DMS53 treated with DMSO at 0.1 percent for 48 hours (cell line): ENCODE data around the gene NRL.

Source experiments
- DNase-seq: peaks from one replicate; lab custom pipeline; 2025; ENCODE audit not compliant: unreplicated experiment; lab: John Stamatoyannopoulos, UW

Gene NRL

DNA sequence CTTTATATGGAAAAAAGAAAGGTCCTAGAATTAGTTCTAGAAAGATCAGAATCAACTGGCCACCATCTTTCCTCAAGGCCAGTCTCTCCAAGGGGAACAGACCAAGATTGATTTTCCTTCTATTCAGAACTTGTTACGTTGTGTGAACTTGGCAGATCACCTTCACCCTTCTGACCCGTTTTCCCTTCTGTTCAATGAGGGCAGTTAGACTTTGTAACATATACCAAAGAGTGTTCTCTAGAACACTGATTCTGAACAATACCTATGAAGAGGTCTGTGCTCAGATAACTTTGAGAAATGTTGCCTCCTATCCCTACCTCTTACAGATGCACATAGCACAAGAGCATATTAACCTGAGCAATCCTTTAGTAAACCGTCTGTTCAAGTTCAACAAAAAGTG is 31.3 kb downstream of the NRL start:
- no peak for DNase-seq

DNA sequence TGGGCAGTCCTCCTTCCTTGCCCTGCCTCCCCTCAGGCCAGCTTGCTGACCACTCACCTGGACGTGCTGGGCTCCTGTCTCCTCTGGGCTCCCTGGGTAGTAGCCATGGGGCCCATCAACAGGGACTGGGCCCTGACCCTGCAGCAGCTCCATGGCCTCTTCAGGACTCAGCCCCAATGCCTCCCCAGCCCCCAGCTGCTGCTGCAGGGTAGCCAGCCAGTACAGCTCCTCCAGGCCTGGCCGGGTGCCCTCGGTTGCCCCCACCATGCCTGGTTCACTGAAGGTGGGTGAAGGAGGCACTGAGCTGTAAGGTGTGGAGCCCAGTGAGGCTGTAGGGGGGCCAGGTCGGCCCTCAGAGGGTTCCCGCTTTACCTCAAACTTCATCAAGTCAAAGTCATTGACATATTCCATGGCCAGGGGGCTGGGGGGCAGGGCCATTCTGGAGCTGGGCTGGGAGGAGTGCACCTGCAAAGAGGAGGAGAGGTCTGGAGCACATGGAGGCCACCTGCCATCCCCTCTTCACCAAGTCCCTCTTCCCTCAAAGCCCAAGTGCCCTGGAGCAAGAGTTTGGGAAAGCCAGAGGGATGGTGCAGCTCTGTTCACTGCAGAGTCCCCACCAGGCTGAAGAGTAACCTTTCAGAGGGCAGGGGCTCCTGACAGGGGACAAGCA is 32.2 kb downstream of the NRL start:
- no peak for DNase-seq

DNA sequence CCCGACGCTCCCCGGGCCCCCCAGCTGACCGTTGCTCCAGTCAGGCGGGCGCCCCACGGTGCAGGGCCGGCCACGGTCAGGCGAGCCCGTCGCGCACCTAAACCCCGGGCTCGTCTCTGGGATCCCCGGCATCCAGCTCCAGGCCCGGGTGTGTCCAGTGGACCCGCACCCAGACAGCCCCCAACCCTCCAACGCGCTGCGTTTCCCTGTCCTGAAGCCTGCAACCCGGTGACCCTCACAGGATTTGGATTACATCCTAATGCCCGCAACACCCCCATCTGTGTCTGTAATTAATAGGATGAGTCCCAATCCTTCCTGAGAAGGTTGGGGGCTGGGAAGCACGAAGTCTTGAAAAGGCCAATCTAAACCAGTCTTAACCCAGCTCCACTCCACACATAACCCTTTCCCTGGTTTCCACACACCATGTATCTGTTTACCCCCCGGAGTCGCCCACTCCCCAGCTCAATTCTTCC is 33.0 kb downstream of the NRL start:
- DNase-seq, result no peak

DNA sequence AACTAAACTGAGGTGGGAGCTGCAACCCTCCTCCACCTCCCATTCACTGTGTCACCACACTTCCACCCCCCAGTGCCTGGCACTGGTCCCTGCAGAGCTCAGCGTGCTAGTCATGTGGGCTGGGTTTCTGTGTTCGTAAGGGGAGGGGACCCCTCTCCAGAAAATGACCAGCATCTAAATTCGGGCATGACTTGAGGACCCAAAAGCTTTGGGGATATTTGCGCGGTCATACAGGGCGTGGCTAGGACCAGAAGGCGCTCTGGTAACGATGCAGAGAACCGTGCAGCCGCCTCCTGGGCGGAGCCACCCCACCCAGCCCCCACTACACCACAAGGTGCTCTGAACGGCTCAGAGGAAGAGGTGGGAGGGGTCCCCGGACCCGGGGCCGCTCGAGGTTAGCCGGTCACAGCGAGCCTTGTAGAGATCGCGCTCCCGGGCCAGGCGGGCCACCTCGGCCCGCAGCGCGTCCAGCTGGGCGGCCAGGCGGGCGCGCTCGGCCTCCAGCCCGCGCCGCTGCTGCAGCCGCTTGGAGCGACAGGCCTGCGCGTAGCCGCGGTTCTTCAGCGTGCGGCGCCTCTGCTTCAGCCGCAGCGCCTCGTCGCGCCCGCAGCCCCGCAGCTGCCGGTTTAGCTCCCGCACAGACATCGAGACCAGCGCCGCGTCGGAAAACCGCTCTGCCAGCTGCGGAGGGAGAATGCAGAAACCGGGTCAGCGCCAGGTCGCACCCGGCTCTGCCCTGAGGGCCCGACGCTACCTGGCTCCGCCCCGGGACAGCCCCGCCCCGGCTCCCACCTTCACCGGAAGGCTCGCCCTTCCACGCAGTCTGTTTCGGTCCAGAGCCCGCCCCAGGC is 33.6 kb downstream of the NRL start:
- peak; percentile 12 for DNase-seq

DNA sequence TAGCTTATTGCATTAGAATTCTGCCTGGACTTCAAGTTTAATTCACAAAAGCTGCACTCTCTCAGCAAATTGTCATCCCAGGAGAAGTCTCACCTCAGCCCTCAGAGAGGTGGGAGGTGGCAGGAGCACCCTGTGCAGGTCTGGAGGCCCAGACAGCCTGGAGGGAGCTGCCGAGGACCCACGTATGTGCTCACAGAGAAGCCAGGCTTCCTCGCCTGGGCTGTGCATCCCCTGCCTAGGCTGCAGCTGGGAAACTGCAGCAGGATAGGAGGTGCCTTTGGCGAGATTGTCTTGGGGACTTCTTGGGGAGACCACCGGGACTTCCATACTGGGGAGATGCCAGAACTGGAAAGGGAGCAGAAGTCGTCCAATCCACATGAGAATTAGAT is 34.6 kb downstream of the NRL start:
- no peak for DNase-seq

DNA sequence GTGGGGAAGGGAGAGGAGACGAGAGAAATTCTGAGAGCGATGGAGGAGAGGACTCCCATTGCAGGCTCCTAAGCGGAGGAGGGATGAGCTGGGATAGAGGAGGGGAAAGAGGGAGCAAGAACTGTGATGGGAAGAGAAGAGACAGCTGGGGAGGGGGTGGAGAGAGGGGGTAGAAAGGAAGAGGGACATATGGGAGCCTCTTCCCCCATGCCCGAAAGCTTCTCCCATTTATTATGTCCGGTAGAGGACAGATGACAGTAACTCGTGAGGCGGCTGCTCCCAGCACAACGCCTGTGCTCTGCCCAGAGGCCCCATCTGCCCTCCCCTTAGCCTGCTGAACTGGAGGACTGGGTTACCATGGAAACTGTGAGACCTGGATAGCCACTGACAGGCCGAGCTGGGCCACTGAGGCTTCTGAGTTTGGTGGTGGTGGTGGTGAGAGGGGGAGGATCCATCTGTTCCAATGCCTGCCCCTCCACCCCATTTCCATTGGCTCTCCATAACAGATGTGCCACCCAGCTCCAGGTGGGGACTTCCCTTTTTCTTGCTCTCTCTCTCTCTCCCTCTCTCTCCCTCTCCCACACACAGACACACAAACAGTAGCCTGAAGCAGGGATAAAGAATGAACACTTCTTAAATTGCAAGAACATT is 35.1 kb downstream of the NRL start:
- no peak for DNase-seq

DNA sequence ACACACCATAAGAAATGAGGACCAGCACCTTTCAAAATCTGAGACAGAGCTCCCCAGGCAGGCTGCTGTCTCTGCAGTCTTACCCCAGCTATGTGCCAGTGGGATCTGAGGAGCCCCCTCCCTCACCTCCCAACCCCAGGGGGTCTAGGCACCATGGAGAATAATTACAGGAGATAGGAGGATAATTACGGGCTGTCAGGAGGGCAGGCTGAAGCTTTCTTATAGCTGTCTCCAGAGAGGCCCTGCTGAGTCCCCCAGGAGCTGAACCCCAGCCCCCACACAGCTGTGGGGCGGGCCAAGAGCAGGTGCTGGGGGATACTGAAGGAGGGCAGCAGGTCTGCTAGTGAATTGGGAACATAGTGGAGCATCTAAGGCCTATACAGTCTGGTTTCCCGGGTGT is 36.6 kb downstream of the NRL start:
- no peak for DNase-seq

DNA sequence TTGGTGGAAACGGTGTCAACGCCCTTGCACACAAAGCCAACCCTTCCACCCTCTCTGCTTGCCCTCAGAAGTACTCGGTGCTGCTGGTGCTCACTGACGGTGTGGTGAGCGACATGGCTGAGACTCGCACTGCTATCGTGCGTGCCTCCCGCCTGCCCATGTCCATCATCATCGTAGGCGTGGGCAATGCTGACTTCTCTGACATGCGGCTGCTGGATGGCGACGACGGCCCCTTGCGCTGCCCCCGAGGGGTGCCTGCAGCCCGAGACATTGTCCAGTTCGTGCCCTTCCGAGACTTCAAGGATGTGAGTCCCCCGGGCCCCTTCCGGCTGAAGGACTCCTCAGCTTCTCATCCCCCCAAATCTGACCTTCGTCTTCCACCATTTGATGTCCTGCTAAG is 37.7 kb downstream of the NRL start:
- DNase-seq, result no peak

DNA sequence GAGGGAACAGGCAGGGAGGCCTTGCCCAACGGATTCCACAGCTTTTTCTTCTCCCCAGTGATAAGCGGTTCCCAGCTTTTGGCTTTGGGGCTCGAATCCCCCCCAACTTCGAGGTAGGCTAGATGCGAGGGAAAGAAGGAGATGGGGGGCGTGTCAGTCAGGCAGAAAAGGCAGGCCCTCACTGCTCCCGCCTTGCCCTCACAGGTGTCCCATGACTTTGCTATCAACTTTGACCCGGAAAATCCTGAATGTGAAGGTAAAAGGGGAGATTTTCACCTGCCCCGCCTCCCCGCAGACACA is 38.5 kb downstream of the NRL start:
- no peak for DNase-seq

DNA sequence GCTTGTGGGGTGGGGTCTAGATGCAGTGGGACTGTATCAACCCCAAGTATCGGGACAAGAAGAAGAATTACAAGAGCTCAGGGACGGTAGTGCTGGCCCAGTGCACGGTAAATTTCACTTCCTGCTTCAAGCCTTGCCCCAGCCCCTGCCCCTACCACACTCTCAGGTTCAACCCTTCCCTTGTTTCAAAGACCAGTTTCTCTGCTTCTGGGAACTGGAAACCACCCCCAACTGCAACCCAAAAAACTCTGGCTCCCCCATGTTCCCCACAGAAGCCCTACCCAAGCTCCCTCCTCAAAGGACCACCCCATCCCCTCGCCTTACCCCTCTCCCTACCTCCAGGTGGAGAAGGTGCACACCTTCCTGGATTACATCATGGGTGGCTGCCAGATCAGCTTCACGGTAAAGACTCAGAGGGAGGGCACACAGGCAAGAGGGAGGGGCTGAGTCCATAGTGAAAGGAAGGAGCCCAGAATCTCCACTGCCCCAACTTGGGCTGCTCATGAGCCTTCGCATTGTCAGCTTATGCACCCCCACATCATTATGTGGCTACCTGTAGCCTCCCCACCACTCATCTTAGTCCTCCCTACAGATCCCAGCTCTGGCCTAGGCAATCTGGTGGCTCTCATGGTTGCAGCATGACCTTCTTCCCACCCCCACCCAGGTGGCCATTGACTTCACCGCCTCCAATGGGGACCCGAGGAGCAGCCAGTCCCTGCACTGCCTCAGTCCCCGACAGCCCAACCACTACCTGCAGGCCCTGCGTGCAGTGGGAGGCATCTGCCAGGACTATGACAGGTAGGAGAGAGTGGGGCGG is 39.1 kb downstream of the NRL start:
- DNase-seq, result no peak

DNA sequence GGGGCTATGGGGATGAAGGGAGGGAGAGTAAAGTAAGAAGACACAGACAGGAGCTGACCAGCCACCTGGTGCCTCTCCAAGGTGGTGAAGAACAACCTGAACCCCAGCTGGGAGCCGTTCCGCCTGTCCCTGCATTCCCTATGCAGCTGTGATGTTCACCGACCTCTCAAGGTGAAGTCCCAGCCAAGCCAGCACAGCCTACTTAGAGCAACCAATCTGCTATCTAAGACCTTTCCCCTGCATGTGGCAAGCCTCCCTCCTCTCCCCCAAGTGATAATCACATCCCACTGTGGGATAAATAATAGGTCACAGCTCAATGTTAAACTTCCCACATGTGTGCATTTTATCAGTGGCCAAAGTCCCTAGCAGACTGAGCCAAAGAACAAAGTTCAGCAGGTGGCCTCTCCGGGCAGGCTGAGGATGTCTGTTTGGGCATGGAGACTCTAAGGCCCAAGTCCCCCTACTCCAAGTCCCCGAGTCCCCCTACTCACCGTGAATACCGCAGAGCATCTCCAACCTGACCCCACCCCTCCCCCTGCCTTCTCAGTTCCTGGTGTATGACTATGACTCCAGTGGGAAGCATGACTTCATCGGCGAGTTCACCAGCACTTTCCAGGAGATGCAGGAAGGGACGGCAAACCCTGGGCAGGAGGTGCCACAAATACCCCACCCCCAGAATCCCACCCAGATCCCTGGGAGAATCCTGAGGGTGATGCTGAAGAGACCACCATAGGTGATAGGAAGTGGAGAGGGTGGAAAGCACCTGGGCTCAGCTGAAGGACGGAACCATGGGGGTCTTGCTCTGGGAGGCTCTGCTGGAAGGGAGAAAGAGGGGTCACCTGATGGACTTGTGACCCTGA is 39.9 kb downstream of the NRL start:
- no peak for DNase-seq

DNA sequence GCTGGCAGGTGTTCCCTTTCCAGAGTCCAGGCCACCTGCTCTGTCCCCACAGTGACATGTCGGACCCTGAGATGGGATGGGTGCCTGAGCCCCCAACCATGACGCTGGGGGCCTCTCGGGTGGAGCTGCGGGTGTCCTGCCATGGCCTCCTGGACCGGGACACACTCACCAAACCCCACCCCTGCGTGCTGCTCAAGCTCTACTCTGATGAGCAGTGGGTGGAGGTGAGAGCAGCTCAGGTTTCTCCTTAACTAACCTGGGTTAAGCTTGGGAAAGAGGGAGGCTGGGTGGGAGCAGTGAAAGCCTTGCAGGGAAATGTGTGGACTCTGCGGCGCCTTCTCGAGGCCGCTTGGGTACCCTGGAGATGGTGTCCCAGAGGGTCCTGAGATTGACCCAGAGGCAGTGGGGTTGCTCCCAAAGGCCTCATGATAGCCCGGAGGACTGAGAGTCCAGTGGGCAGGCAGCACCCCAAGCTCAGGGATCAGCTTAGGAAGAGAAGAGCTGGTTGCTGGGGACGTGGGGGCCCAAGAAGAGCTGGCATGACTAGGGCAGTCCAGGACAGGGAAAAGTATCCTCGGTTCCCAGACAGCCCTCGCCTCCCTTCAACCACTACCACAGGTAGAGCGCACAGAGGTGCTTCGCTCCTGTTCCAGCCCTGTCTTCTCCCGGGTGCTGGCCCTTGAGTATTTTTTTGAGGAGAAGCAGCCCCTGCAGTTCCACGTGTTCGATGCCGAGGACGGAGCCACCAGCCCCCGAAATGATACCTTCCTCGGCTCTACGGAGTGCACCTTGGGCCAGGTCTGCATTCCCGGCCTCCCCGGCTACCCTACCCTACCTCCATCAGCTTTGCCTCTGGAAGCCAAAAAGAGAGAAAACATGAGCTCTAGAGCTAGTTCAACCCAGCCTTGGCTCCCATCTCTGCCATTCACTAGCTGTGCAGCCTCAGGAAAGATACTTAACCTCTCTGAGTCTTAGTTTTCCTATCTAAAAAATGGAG is 41.6 kb downstream of the NRL start:
- DNase-seq, result no peak

DNA sequence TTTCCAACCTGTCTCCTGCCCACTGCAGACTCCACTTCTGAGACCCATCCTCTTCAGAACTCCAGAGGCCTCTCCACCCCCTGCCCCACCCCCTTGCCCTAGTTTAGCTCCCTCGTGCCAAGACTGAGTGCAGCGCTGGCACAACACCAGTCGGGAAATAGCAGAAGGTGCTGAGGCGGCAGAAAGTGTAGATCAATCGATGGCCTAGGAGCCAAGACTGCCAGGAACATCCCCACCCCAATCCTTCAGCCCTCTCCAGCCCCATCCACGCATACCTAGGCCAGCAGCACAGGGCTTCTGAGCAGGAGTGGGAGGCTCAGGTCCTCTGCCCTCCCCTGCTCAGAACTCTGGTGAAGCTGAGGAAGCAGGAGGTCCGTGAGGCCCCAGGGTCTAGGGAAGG is 42.3 kb downstream of the NRL start:
- DNase-seq, result no peak

DNA sequence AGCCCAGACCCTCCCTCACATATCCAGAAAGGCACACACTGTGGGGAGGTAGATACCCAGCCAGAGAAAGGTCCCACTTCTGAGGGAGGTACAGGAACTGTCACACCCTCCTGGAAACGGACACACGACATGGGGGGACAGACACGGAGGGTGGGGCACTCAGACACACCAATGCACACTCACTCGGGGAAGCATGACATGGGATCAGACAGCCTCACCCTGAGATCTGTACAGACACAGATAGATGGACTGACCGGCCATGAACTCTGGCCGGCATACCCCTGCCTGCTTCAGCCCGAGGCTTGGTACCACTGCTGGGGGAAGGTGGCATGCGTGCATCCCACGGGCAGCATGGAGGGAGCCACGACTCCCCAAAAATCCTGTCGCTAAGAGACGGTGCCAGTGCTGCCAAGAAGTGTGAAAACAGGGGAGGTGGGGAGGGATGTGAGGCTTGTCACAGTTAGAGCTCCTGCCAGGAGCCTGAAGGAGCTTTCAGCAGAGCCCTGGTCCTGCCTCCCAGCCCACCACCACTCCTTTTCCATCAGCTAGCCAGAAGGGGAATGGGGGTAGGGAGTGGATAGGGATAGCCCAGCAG is 42.8 kb downstream of the NRL start:
- DNase-seq, result no peak

DNA sequence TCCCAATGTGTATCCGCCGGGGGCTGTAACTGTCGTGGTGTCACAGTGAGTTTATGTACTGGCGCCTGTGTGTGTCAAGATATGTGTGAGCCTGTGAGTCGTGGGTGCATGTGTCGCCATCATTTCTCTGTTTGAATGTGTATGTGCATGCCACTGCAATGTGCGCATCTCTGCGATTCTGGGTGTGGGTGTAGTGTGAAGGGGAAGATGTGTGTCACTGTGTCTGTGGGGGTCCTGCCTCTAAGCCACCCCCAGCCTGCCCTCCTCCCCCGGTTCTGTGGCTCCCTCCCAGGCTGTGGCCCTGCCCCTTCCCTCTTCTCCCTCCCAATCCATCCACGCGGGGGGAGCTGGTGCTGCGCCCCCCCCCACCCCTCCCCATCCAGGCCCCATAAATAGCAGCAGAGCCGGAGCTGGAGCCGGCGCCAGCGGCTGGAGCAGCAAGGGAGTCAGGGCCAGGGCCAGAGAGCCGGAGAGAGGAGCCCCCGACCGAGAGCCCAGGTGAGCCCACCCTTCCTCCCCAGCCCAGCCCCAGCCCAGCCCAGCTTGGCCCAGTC is 43.5 kb downstream of the NRL start, which contains the start of gene CPNE6:
TSS of gene CPNE6 (plus strand) at position 419 of the 554 bp plus-strand sequence. CDS start 1,375 bp downstream, outside the sequence.
- DNase-seq, result no peak

DNA sequence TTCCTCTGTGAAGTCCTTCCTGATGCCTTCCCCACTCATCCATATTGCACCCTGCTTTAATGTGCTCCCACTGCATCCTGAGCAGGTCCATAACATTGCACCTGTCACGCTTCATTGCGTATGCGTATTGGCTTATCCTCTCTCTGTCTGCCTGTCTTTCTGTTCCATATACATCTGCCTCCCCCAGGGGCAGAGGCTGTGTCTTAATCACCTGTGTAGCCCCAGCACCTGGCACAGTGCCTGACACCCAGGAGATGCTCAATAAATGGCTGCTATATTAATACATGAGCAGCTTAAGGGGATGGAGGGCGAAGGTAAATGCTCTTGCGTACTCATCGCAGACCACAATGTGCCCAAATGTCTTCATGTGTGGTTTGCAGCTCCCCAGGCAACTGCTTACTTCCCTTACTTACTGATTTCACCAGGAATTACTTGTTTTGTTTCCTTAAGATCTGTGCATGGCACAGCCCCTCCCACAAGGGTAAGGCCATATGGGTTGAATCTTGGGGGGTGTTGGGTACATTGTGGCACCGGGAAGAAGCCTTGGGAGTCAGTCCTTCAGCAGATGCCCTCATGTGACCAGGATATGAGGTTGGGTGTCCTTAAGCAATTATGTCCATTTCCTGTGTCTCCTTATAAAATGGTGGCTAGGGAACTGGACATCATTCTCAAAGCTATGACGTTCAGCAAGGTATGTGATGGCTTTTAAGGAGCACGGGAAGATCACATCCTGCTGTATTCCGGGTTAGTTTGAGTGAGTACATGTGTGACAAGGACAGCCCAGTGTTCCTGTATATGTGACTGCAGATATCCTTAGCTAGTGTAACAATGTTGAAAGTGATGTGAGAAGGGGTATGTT is 44.2 kb downstream of the NRL start:
- no peak for DNase-seq

DNA sequence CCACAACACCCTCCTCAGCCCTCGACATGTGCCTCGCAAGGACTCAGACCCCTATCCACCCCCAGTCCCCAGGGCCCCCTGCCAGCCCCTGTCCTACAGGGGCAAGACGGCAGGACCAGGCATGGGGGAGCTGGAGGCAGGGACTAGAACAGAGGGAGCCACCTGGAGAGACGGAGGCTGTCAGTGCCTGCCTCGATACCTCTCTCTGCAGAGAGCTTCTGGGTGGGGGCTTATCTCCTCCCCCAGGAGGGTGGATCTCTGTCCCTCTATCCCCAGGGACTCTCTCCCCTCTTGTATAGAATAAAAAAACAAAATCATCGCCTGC is 45.4 kb downstream of the NRL start:
- no peak for DNase-seq
